ENCODE measurements around the gene LCN15.
"Not testable (repeated sequence)": the region's sequence is repeated elsewhere in the genome, so short reads cannot be mapped to it uniquely, and the experiment has no call there.

Gene LCN15

GRCh38 chr9:136719195-136719880 is 45.0 kb downstream of the LCN15 start:
- DNase-seq: no peak

- no peak for DNase-seq
Observed at GRCh38 chr9:136718345-136719194, 45.7 kb downstream of the LCN15 start.

GRCh38 chr9:136717399-136717798 is 46.9 kb downstream of the LCN15 start:
- no peak for DNase-seq

GRCh38 chr9:136714893-136715274 is 49.4 kb downstream of the LCN15 start:
- DNase-seq: no peak

- no peak for DNase-seq
Observed at GRCh38 chr9:136714096-136714892, 50.0 kb downstream of the LCN15 start.

- no peak for DNase-seq
Observed at GRCh38 chr9:136713550-136713949, 50.8 kb downstream of the LCN15 start.

- no peak for DNase-seq
Observed at GRCh38 chr9:136712690-136713544, 51.4 kb downstream of the LCN15 start.

- DNase-seq: no peak
Observed at GRCh38 chr9:136711751-136712689, 52.3 kb downstream of the LCN15 start, which contains the start of gene DIPK1B. TSS of gene DIPK1B (plus strand) at chr9:136712572. CDS start at chr9:136712666, 94 bp downstream.

- not testable (repeated sequence) for DNase-seq
Observed at GRCh38 chr9:136711219-136711648, 53.1 kb downstream of the LCN15 start.

- DNase-seq: no peak
Observed at GRCh38 chr9:136710543-136710942, 53.8 kb downstream of the LCN15 start.
